Stimulated activated CD4-positive, alpha-beta T cell treated with anti-CD3 and anti-CD28 coated beads, Interleukin-2, amount 100 ng/mL, for 48 hours (primary cell): Measurements from ENCODE around the gene TEX261.
"Not testable (repeated sequence)": the region's sequence is repeated elsewhere in the genome, so short reads cannot be mapped to it uniquely, and the experiment has no call there.

Source experiments
- DNase-seq, 2 donors: peaks; one replicate each; pipeline ENCODE4 v3.0.0-alpha.2; 2020

Gene TEX261

GRCh38 chr2:70994699-70995425, at the start of gene TEX261:
TSS of gene TEX261 (minus strand) at chr2:70994873. CDS start at chr2:70994757, 116 bp downstream.
- DNase-seq, result peak; percentile 91 to 93

- no peak for DNase-seq
Measured at GRCh38 chr2:71043531-71044407, 49.1 kb upstream of the TEX261 start.

- no peak for DNase-seq
Measured at GRCh38 chr2:71042287-71042686, 47.6 kb upstream of the TEX261 start.

DNA sequence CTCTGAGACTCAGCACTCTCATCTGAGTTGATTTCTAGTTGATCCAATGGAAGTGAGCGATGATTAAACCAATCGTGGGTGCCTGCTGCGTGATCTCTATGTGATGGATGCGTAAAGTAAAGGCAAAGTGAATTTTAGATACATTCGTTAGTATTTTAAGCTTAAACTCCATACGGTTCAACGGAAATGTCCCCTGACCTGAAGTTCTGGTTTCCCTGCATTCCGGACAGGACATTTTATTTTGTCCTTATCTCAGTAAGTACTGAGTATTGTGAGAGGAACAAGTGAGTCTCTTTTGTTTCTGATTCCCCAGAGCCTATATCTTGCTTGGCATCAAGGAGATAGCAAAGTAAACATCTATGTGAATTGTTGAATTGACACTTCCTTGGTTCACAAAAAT, 41.6 kb upstream of the TEX261 start:
- DNase-seq, result not testable (repeated sequence)

- peak; percentile 47 to 52 for DNase-seq
Measured at GRCh38 chr2:71023553-71024243, 29.0 kb upstream of the TEX261 start.

DNA sequence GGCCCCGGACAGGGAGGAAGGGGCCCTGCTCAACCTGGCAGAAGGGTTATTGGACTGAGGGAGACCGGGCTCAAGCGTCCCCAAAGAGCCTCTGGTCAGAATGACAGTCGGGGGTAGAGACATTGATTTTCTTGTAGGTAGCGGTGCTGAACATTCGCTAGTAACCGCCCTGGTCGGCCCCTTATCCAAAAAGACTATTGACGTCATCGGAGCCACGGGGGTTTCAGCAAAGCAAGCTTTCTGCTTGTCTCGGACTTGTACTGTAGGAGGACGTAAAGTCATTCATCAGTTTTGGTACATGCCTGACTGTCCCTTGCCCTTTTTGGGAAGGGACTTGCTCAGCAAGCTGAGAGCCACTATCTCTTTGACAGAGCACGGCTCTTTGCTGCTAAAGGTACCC, 26.7 kb upstream of the TEX261 start:
- DNase-seq, result not testable (repeated sequence)

- DNase-seq, result not testable (repeated sequence)
Measured at GRCh38 chr2:71019989-71020388, 25.3 kb upstream of the TEX261 start.

- no peak for DNase-seq
Measured at GRCh38 chr2:71018625-71019024, 24.0 kb upstream of the TEX261 start.

GRCh38 chr2:71011786-71012185, 17.1 kb upstream of the TEX261 start:
- DNase-seq, result not testable (repeated sequence)

- no peak for DNase-seq
Measured at GRCh38 chr2:71008342-71008741, 13.7 kb upstream of the TEX261 start.

DNA sequence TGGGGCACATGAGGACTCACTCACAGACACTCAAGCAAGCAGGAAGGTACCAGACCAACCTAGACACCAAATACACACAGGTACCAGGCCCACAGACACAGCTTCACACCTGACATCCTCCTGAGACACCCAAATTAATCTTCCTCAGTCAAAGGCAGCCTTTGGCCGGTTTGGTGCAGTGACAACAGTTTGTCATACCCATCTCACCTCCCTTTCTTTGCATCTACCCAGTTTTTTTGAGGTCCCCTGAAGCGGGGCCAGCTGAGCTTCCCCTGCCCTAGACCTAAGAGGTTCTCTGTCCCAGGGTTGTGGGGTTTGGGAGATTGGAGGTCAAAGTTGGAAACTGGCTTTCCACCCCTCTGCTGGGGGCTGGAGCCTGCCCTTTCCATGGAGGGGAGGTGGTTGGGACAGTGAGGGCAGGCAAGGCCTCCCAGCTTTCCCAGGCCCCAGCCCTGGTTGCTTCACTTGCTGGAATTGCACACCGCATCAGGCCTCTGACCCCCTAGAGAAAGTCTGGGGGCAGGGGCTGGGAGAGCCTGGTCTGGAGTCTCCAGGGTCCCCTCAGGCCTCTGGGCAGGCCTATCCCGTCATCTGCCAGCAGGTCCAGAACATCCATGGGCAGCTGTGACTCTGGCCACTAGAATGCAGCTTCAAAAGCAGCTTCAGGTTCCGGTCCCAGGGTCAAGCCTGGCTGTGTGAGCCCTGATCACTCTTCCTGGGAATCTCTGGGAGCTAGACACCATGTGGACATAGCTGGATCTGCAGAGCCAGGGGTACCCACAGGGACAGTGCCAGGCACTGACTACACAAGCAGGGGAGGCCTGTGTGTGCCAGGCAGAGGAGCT, 12.5 kb upstream of the TEX261 start:
- DNase-seq, result no peak

DNA sequence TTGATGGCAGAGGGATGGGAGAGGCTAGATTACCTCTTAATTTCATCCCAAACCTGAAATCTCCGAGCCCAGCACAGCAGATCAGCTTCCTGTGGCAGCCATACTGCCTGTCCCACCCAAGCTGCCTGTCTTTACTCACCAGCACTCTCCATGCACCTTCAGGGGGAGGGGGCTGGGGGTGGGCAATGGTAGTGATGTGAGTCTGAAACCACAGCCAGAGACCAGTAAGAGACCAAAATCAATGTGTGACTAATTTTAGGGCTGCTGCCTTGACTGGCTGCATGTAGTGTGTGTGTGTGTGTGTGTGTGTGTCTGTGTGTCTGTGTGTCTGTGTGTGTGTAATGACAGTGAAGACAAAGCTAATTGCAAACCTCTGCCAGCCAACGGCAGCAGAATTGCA, 11.7 kb upstream of the TEX261 start:
- DNase-seq, result no peak

GRCh38 chr2:71005271-71006202, 10.9 kb upstream of the TEX261 start:
- no peak for DNase-seq

DNA sequence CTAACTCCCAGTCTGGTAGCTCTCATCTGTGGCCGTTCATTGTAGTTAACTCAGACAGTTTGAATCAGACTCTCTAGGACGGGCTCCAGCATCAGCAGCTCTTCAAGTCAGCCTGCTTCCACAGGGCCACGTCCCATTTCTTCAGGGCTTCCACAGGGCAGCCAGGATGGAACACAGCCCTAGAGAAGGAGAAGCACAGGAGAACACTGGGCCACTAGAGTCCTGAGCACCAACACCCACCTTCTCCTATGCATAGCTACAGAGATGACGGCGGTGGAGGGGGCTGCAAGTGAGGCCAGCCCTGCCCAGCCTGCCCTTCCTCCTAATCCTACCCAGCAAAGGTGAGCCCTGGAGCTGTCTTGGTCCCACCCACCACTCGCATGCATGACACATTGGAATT, 10.2 kb upstream of the TEX261 start:
- DNase-seq, result no peak

DNA sequence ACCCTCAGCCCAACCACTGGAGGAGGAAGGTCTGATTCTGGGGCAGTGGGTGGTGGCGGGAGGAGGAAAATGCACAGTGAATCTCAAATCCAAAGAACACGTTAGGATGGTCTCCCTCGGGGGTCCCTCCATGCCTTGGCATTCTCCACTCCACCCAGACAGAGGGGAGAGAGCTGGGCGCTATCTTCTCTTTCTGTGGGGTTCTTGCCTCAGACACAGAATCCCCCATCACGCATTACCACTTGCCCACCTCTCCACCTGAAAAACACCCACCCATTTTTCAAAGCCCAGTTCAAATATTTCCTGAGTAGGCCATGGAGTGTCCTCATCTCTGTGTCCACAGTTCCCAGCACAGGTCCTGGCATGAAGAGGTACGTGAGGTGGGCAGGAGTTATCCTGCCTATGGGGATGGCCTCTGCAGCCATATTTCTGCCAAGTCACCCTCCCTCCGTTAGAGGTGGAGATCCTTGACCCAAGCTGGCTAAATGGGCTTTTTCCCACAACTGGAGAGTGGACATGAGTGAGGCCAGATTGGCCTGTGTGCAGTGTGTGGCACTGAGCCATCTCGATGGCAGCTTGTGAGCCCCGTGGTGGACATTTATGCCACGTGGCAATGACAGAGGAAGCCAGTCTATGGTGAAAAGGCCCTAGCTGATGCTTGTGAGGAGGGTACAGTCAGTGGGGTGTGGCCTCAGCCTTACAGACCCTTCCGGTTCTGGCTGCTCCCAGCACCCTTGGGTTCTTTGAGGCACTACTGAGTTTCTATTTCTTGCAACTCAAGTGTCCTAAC, 9.5 kb upstream of the TEX261 start:
- no peak for DNase-seq

- no peak for DNase-seq
Measured at GRCh38 chr2:71003396-71003795, 8.7 kb upstream of the TEX261 start.

DNA sequence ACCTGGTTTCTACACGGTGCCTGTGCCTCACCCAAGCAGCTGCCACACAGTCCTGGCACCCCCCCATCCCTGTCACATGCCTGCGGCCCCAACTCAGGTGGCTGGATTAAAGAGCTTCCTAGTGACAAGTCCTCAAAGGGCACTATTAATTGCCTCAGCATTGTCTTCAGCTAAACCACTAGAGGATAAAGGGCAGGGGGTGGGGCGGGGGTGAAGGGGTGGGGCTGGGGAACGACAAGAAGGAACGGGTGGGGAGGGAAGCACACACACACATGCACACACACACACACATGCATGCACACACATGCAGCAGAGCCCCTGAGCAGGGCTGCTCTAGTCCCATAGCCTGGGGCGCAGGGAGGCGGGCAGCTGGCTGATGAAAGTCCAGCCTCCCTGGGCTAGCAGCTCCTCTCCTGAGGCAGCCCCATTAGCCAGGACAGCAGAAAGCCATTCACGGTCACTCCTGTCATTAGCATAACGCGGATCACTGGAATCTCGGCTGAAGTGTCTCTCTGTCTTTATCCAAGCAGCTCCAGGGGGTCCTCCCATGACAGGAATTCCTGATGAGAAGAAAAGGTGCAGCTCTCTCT, 7.4 kb upstream of the TEX261 start:
- DNase-seq, result no peak

DNA sequence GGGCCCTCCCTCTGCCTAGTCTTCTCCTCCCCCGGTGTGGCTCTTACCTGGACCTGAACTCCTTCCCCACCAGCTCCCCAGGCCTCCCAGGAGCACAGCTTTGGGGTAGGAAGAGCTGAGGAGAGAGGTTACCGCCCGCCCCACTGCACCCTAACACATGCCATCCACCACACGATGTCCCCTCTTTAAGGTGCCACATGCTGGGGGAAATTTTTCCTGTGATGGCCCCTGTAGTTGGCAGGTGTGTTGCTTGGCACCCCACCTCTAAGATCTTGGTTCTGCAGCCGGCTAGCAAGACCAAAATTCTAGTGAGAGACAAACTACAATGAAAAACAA, 6.9 kb upstream of the TEX261 start:
- no peak for DNase-seq

DNA sequence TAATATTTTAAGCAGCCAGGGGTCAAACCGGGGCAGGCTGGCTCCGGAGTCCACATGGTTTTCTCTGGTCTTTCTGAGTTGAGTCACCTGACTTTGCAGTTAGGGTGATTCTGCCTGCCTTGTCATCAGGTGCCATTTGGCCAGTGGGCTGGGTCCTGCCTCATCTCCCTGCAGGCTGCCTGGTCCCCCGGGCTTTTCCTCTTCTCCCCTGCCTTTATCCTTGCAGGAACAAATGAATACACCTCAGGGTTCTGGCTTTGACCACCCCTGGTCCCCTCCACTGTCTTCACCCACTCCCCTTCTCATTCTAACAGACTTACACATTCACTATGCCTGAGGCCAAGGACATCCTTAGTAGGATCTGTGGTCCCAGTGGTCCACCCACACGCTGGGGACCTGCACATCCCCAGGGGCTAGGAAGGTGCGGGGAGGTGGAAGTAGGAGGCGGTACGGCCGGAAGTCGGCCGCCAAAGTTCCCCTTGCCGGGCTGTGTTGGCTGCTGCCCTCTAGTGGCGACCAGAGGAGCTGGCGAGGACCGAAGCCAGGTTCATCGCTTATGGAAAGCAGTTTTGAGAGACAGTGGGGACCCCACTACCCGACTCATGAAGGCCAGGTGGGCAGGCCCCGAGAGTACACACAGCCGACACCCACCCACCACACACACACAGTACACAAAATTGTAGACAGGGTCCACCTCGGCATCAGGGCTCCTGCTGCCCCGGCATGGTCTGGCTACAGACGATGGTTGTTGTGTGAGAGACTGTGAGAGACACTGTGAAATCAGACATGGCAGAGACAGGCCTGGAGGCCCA, 6.3 kb upstream of the TEX261 start:
- DNase-seq, result peak; percentile 79 to 86
